SK-N-SH (cell line): ENCODE results near the gene MEF2C. TPM values are rescaled to one million over a fixed set of nuclear protein-coding genes. Genes with fewer than 3 reads are reported as not detected.
A peak's percentile ranks its signal among the peaks of the same experiment; 100 is the strongest.

Experiments used
- CTCF ChIA-PET: fragments of 300-600, 350-600 bp; formaldehyde crosslinking; extraction: SDS; loops from one replicate; lab custom pipeline; 2021; lab: Yijun Ruan, JAX
- POLR2A ChIA-PET: fragments of 350-600 bp; sonication (Branson Sonifier 250); formaldehyde crosslinking; extraction: SDS; loops from one replicate; lab custom pipeline; 2020; ENCODE audit warnings: antibody characterized with exemption, inconsistent platforms; lab: Yijun Ruan, JAX
- DNase-seq: peaks from one replicate; pipeline ENCODE4 v3.0.0; 2012
- H2AFZ ChIP-seq: fragments of 200-600 bp; sonication (generic); 2 replicates; pipeline ENCODE4 v1.8.1; 2016; ENCODE audit warnings: antibody characterized with exemption, mild to moderate bottlenecking, low read depth
- H3F3A ChIP-seq: fragments of 200-600 bp; sonication (generic); replicated peaks from 2 replicates; pipeline ENCODE3; 2016; ENCODE audit warnings: antibody characterized with exemption, mild to moderate bottlenecking; ENCODE audit not compliant: insufficient read depth
- H3K27ac ChIP-seq, 2 experiments: fragments of 200-500 bp in 1 of 2; fragments of 200-600 bp in 1 of 2; sonication (Bioruptor generic) in 1 of 2; sonication (generic), shearing (Covaris generic) in 1 of 2; 2 replicates each; pipeline versions ENCODE4 v1.5.1 to v1.6.1; 2014 to 2016; ENCODE audit warnings: low read depth in 2 of 2, inconsistent platforms in 1 of 2, low read length in 1 of 2, mild to moderate bottlenecking in 1 of 2, mixed read lengths in 1 of 2
- H3K27me3 ChIP-seq: fragments of 200-600 bp; sonication (generic), shearing (Covaris generic); 2 replicates; pipeline ENCODE4 v1.6.1; 2016; ENCODE audit warnings: mixed run types; ENCODE audit not compliant: insufficient read depth
- H3K36me3 ChIP-seq, 2 experiments: fragments of 200-500 bp in 1 of 2; fragments of 200-600 bp in 1 of 2; sonication (Bioruptor generic) in 1 of 2; sonication (generic) in 1 of 2; replicated peaks in 1 of 2; 2 replicates each; pipeline versions ENCODE3 to v1.5.1; 2014 to 2016; ENCODE audit warnings: low read length in 1 of 2, mild to moderate bottlenecking in 1 of 2; ENCODE audit not compliant: insufficient read depth in 2 of 2, control insufficient read depth in 1 of 2
- H3K4me1 ChIP-seq, 2 experiments: fragments of 200-500 bp in 1 of 2; fragments of 200-600 bp in 1 of 2; sonication (Bioruptor generic) in 1 of 2; sonication (generic), shearing (Covaris generic) in 1 of 2; 2 replicates each; pipeline versions ENCODE4 v1.5.1 to v1.6.1; 2014 to 2016; ENCODE audit warnings: low read depth in 1 of 2, low read length in 1 of 2, mixed run types in 1 of 2; ENCODE audit not compliant: insufficient read depth in 2 of 2, control insufficient read depth in 1 of 2
- H3K4me2 ChIP-seq: fragments of 200-600 bp; sonication (generic), shearing (Covaris generic); 2 replicates; pipeline ENCODE4 v1.6.1; 2017; ENCODE audit warnings: mixed run types
- H3K4me3 ChIP-seq, 2 experiments: fragments of 200-500 bp in 1 of 2; fragments of 200-600 bp in 1 of 2; sonication (Bioruptor generic) in 1 of 2; sonication (generic), shearing (Covaris generic) in 1 of 2; 2 replicates each; pipeline versions ENCODE4 v1.5.1 to v1.8.1; 2014 to 2016; ENCODE audit warnings: low read depth in 2 of 2, inconsistent platforms in 1 of 2, low read length in 1 of 2, mild to moderate bottlenecking in 1 of 2, mixed read lengths in 1 of 2, moderate library complexity in 1 of 2
- H3K79me2 ChIP-seq: fragments of 200-600 bp; sonication (generic); 2 replicates; pipeline ENCODE4 v1.8.1; 2017; ENCODE audit warnings: mild to moderate bottlenecking; ENCODE audit not compliant: insufficient read depth
- H3K9ac ChIP-seq: fragments of 200-600 bp; sonication (generic); 2 replicates; pipeline ENCODE4 v1.6.1; 2017; ENCODE audit warnings: mixed run types
- H3K9me2 ChIP-seq: fragments of 200-600 bp; sonication (generic); 2 replicates; pipeline ENCODE4 v1.6.1; 2017; ENCODE audit warnings: mixed run types
- H3K9me3 ChIP-seq: fragments of 200-600 bp; sonication (generic); 2 replicates; pipeline ENCODE4 v1.6.1; 2017; ENCODE audit warnings: mixed run types, mild to moderate bottlenecking, moderate library complexity
- H4K20me1 ChIP-seq: fragments of 200-600 bp; sonication (generic); 2 replicates; pipeline ENCODE4 v1.6.1; 2017; ENCODE audit warnings: mild to moderate bottlenecking, mixed run types; ENCODE audit not compliant: insufficient read depth
- CHD2 ChIP-seq: fragments of 150-350 bp; IDR thresholded peaks from 2 replicates; pipeline ENCODE4 v1.6.1; 2018; ENCODE audit warnings: low read length; ENCODE audit not compliant: partially characterized antibody
- CTCF ChIP-seq: fragments of 200-600 bp; sonication (generic); IDR thresholded peaks from 2 replicates; pipeline ENCODE4 v1.6.1; 2017; ENCODE audit warnings: antibody characterized with exemption, mild to moderate bottlenecking, moderate library complexity
- ELF1 ChIP-seq: IDR thresholded peaks from 2 replicates; pipeline ENCODE4 v1.4.0; 2012
- FOXJ3 ChIP-seq: sonication (generic); formaldehyde crosslinking; IDR thresholded peaks from 2 replicates; pipeline ENCODE4 v1.5.1; 2020; ENCODE audit warnings: mild to moderate bottlenecking, missing genetic modification reagents
- GATA2 ChIP-seq: sonication (generic); formaldehyde crosslinking; IDR thresholded peaks from 2 replicates; pipeline ENCODE4 v1.5.0; 2020; ENCODE audit warnings: mild to moderate bottlenecking, missing genetic modification reagents
- IRF3 ChIP-seq: fragments of 150-350 bp; IDR thresholded peaks from 2 replicates; pipeline ENCODE4 v1.6.1; 2016; ENCODE audit warnings: mild to moderate bottlenecking, low read depth, low read length
- NRF1 ChIP-seq: IDR thresholded peaks from 2 replicates; pipeline ENCODE4 v1.6.1; 2012; ENCODE audit warnings: low read depth, mild to moderate bottlenecking, low read length
- PBX3 ChIP-seq: IDR thresholded peaks from 2 replicates; pipeline ENCODE4; 2012
- REST ChIP-seq: IDR thresholded peaks from 2 replicates; pipeline ENCODE4 v1.6.1; 2012; ENCODE audit warnings: mild to moderate bottlenecking, low read depth, low read length, moderate library complexity
- WGBS: methylation state at CpG from one replicate; pipeline ENCODE4 v1.1.6; 2017; ENCODE audit warnings: low lambda C conversion rate; 5-methylcytosine and 5-hydroxymethylcytosine counted together
- polyA plus RNA-seq, 3 experiments: library from polyadenylated mRNA; depleted of rRNA; stranded (reverse); fragments of >200 nt; gene quantifications; 2 replicates each; pipeline ENCODE4 v1.2.3, GENCODE V29; 2012

MEF2C gene
- polyA plus RNA-seq, 1 of the 3 experiments (the other 2 are of a cell fraction): 1.2 TPM

- Histone ChIP-seq H3K27ac (no peak overlapping the region), H3K9ac (no peak overlapping the region), H3K9me2 (no peaks in the 10 kb centered on the region), H3K9me3 (no peaks in the 10 kb centered on the region), H3K27me3 (no peaks in the 10 kb centered on the region), H3K4me2 (no peak overlapping the region), H3K4me1 (peaks cover 0 to 5% of the 10 kb centered on the region in 2 experiments; a peak in 2 of 4 replicates), H4K20me1 (no peaks in the 10 kb centered on the region), H3F3A (peaks cover 2% of the 10 kb centered on the region), H3K4me3 (no peak overlapping the region), H3K36me3 (no peaks in the 10 kb centered on the region), H2AFZ (peak overlapping the region; percentile 13; the same call in 1 of the 2 replicates), H3K79me2 (no peaks in the 10 kb centered on the region)
- ChIA-PET POLR2A (no interaction called here), CTCF (interaction anchor here (0.5 to 1.5 kb wide), 3 partner anchors 10 to 1766 kb away, joined by 3 read pairs; no protein-coding TSS in a partner anchor)
- no peak for DNase-seq
- TF ChIP-seq ELF1: no peak
- TF ChIP-seq CTCF: no peak
- TF ChIP-seq IRF3: no peak
- no peak for TF ChIP-seq NRF1
- no peak for TF ChIP-seq GATA2
- no peak for TF ChIP-seq CHD2
- TF ChIP-seq FOXJ3 (CRISPR knock-in tag): no peak
- TF ChIP-seq PBX3: no peak
- no peak for TF ChIP-seq REST
- WGBS: 88% methylated on average over 5 of the region's 5 CpGs
Observed at GRCh38 chr5:88879724-88880123, 3.3 kb downstream of the MEF2C start.
